GM23338 (cell line): Measurements from ENCODE around the gene NEDD1. TPM values are rescaled to one million over a fixed set of nuclear protein-coding genes. Genes with fewer than 3 reads are reported as not detected.

Experiments used
- ATAC-seq: fragments of 200-7000 bp; cut with Tn5 transposase; 3 replicates; pipeline ENCODE4 v1.9.1; 2020
- DNase-seq: peaks from one replicate; pipeline ENCODE4 v3.0.0-alpha.2; 2015; ENCODE audit warnings: low spot score
- H2AFZ ChIP-seq: fragments of 200-600 bp; sonication (generic); 2 replicates; pipeline ENCODE4 v1.8.0; 2016; ENCODE audit warnings: antibody characterized with exemption, mild to moderate bottlenecking, moderate library complexity
- H3F3A ChIP-seq: fragments of 200-600 bp; sonication (generic); replicated peaks from 2 replicates; pipeline ENCODE4 v1.8.0; 2017; ENCODE audit warnings: antibody characterized with exemption, mixed run types, low read depth
- H3K27ac ChIP-seq: fragments of 200-600 bp; sonication (generic); 2 replicates; pipeline ENCODE4 v1.6.1; 2016; ENCODE audit warnings: low read depth
- H3K27me3 ChIP-seq: fragments of 200-600 bp; sonication (generic); 2 replicates; pipeline ENCODE4 v1.8.0; 2016; ENCODE audit warnings: mild to moderate bottlenecking, mixed run types, moderate library complexity; ENCODE audit not compliant: insufficient read depth
- H3K36me3 ChIP-seq: fragments of 200-600 bp; sonication (generic); 2 replicates; pipeline ENCODE4 v1.8.0; 2016; ENCODE audit warnings: mild to moderate bottlenecking; ENCODE audit not compliant: insufficient read depth
- H3K4me1 ChIP-seq: fragments of 200-600 bp; sonication (generic); 2 replicates; pipeline ENCODE4 v1.8.0; 2016; ENCODE audit warnings: mild to moderate bottlenecking, moderate library complexity; ENCODE audit not compliant: insufficient read depth
- H3K4me2 ChIP-seq: fragments of 200-600 bp; sonication (generic); 2 replicates; pipeline ENCODE4 v1.7.1; 2017; ENCODE audit warnings: mixed run types
- H3K4me3 ChIP-seq: fragments of 200-600 bp; sonication (generic); 2 replicates; pipeline ENCODE4 v1.6.1; 2016; ENCODE audit warnings: mixed run types
- H3K79me2 ChIP-seq: fragments of 200-600 bp; sonication (generic); replicated peaks from 2 replicates; pipeline ENCODE4 v1.8.0; 2017; ENCODE audit warnings: mild to moderate bottlenecking; ENCODE audit not compliant: insufficient read depth
- H3K9me2 ChIP-seq: fragments of 200-600 bp; sonication (generic); 2 replicates; pipeline ENCODE4 v1.8.0; 2017; ENCODE audit not compliant: insufficient read depth
- H4K20me1 ChIP-seq: fragments of 200-600 bp; sonication (generic); replicated peaks from 2 replicates; pipeline ENCODE4 v1.8.0; 2017; ENCODE audit warnings: mild to moderate bottlenecking; ENCODE audit not compliant: insufficient read depth
- H3K27ac Mint-ChIP-seq: 2 replicates; pipeline ENCODE4 v1.8.0; 2020; ENCODE audit warnings: inconsistent platforms, mild to moderate bottlenecking, moderate library complexity, mixed read lengths
- H3K27me3 Mint-ChIP-seq: 3 replicates; pipeline ENCODE4 v1.8.0; 2022; ENCODE audit warnings: low read depth, mild to moderate bottlenecking, moderate library complexity, mixed read lengths, inconsistent platforms; ENCODE audit not compliant: insufficient read depth, poor library complexity
- H3K36me3 Mint-ChIP-seq: 3 replicates; pipeline ENCODE4 v1.8.0; 2021; ENCODE audit warnings: low read depth, mild to moderate bottlenecking, inconsistent platforms, moderate library complexity, mixed read lengths
- H3K4me1 Mint-ChIP-seq: 3 replicates; pipeline ENCODE4 v1.8.0; 2020; ENCODE audit warnings: mild to moderate bottlenecking, inconsistent platforms, mixed read lengths
- H3K4me3 Mint-ChIP-seq: 3 replicates; pipeline ENCODE4 v1.8.0; 2021; ENCODE audit warnings: moderate library complexity, mild to moderate bottlenecking, inconsistent platforms, mixed read lengths
- H3K9me3 Mint-ChIP-seq: 3 replicates; pipeline ENCODE4 v1.8.0; 2020; ENCODE audit warnings: moderate library complexity, mild to moderate bottlenecking, inconsistent platforms, mixed read lengths
- CREB1 ChIP-seq: fragments of 250-450 bp; sonication (Bioruptor Pico); IDR thresholded peaks from 2 replicates; pipeline ENCODE4 v1.5.0; 2020; ENCODE audit warnings: low read depth, mild to moderate bottlenecking, moderate library complexity
- ETS1 ChIP-seq: IDR thresholded peaks from 2 replicates; pipeline ENCODE4 v1.6.1; 2016; ENCODE audit warnings: antibody characterized with exemption
- EZH2 ChIP-seq: fragments of 200-600 bp; sonication (generic); IDR thresholded peaks from one replicate; pipeline ENCODE4 v1.8.0; 2017; ENCODE audit warnings: antibody characterized with exemption, mild to moderate bottlenecking, low read depth; ENCODE audit not compliant: unreplicated experiment
- EZH2phosphoT487 ChIP-seq: fragments of 200-600 bp; sonication (generic); IDR thresholded peaks from one replicate; pipeline ENCODE4 v1.8.1; 2018; ENCODE audit warnings: antibody characterized with exemption; ENCODE audit not compliant: unreplicated experiment
- JUNB ChIP-seq: IDR thresholded peaks from one replicate; pipeline ENCODE4 v1.6.1; 2016; ENCODE audit warnings: antibody characterized with exemption; ENCODE audit not compliant: unreplicated experiment
- NANOG ChIP-seq: IDR thresholded peaks from 2 replicates; pipeline ENCODE4 v1.6.1; 2016; ENCODE audit warnings: antibody characterized with exemption, borderline replicate concordance
- POLR2AphosphoS5 ChIP-seq: IDR thresholded peaks from 2 replicates; pipeline ENCODE4 v1.6.1; 2016; ENCODE audit warnings: antibody characterized with exemption, low read depth
- REST ChIP-seq: IDR thresholded peaks from one replicate; pipeline ENCODE4 v1.6.1; 2018; ENCODE audit warnings: antibody characterized with exemption; ENCODE audit not compliant: unreplicated experiment
- STAT1 ChIP-seq: IDR thresholded peaks from one replicate; pipeline ENCODE4 v1.6.1; 2016; ENCODE audit warnings: antibody characterized with exemption; ENCODE audit not compliant: unreplicated experiment
- ZNF114 ChIP-seq: fragments of 250-450 bp; sonication (Bioruptor Pico); IDR thresholded peaks from 2 replicates; pipeline ENCODE4 v1.5.0; 2020; ENCODE audit warnings: mild to moderate bottlenecking, moderate library complexity
- ZNF331 ChIP-seq: fragments of 250-450 bp; sonication (Bioruptor Pico); IDR thresholded peaks from 2 replicates; pipeline ENCODE4 v1.5.0; 2020; ENCODE audit warnings: low read depth, mild to moderate bottlenecking, moderate library complexity
- polyA plus RNA-seq: library from polyadenylated mRNA; unstranded; fragments of >200 nt; fragmentation: Nextera tagmentation; extraction: Ambion mirVana; gene quantifications from 2 replicates; pipeline ENCODE4 v1.2.1, GENCODE V29; 2016
- total RNA-seq: library from RNA; depleted of rRNA; stranded (reverse); fragments of >200 nt; shearing (Covaris generic); gene quantifications from 2 replicates; pipeline ENCODE4 v1.2.3, GENCODE V29; 2014
- TF ChIP-seq, protein P1 (sequence below), 2 experiments: fragments of 200-600 bp in 1 of 2; sonication (generic) in 1 of 2; conservative IDR thresholded peaks; 2 replicates each; pipeline versions ENCODE4 v1.5.1 to v1.6.1; 2016 to 2017; ENCODE audit warnings: antibody characterized with exemption in 2 of 2, low read depth in 2 of 2, mild to moderate bottlenecking in 2 of 2, moderate library complexity in 1 of 2
- TF ChIP-seq, protein P2 (sequence below): fragments of 250-450 bp; sonication (Bioruptor Pico); IDR thresholded peaks from 2 replicates; pipeline ENCODE4 v1.5.0; 2020; ENCODE audit warnings: mild to moderate bottlenecking, moderate library complexity

Gene NEDD1
- total and polyA plus RNA-seq, 2 experiments from 2014 or later, result 16.0 to 35.8 TPM

- no peaks in the 10 kb centered on the region for H3K79me2 ChIP-seq
- no peaks in the 10 kb centered on the region for H3F3A ChIP-seq
- no peak overlapping the region for H3K27ac ChIP-seq
- peaks cover 15% of the 10 kb centered on the region for H3K4me1 Mint-ChIP-seq
- H3K4me2 ChIP-seq, result no peak overlapping the region
- DNase-seq (no peak), ATAC-seq (no peak)
- H3K9me2 ChIP-seq, result peaks cover 4% of the 10 kb centered on the region; the same call in 1 of the 2 replicates
- peaks cover 4% of the 10 kb centered on the region for H3K4me1 ChIP-seq
- TF ChIP-seq ZNF331 (CRISPR knock-in tag) (no peak), ETS1 (no peak), EZH2 (no peak), POLR2AphosphoS5 (no peak), ZNF114 (CRISPR knock-in tag) (no peak), REST (no peak), JUNB (no peak), CREB1 (CRISPR knock-in tag) (no peak), EZH2phosphoT487 (no peak), STAT1 (no peak), NANOG (no peak)
- TF ChIP-seq, protein P1, sequence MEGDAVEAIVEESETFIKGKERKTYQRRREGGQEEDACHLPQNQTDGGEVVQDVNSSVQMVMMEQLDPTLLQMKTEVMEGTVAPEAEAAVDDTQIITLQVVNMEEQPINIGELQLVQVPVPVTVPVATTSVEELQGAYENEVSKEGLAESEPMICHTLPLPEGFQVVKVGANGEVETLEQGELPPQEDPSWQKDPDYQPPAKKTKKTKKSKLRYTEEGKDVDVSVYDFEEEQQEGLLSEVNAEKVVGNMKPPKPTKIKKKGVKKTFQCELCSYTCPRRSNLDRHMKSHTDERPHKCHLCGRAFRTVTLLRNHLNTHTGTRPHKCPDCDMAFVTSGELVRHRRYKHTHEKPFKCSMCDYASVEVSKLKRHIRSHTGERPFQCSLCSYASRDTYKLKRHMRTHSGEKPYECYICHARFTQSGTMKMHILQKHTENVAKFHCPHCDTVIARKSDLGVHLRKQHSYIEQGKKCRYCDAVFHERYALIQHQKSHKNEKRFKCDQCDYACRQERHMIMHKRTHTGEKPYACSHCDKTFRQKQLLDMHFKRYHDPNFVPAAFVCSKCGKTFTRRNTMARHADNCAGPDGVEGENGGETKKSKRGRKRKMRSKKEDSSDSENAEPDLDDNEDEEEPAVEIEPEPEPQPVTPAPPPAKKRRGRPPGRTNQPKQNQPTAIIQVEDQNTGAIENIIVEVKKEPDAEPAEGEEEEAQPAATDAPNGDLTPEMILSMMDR (conservative IDR thresholded peaks at IDR 0.05; ENCODE audit: low read depth in 2 of 2), result no peak
- TF ChIP-seq, protein P2, sequence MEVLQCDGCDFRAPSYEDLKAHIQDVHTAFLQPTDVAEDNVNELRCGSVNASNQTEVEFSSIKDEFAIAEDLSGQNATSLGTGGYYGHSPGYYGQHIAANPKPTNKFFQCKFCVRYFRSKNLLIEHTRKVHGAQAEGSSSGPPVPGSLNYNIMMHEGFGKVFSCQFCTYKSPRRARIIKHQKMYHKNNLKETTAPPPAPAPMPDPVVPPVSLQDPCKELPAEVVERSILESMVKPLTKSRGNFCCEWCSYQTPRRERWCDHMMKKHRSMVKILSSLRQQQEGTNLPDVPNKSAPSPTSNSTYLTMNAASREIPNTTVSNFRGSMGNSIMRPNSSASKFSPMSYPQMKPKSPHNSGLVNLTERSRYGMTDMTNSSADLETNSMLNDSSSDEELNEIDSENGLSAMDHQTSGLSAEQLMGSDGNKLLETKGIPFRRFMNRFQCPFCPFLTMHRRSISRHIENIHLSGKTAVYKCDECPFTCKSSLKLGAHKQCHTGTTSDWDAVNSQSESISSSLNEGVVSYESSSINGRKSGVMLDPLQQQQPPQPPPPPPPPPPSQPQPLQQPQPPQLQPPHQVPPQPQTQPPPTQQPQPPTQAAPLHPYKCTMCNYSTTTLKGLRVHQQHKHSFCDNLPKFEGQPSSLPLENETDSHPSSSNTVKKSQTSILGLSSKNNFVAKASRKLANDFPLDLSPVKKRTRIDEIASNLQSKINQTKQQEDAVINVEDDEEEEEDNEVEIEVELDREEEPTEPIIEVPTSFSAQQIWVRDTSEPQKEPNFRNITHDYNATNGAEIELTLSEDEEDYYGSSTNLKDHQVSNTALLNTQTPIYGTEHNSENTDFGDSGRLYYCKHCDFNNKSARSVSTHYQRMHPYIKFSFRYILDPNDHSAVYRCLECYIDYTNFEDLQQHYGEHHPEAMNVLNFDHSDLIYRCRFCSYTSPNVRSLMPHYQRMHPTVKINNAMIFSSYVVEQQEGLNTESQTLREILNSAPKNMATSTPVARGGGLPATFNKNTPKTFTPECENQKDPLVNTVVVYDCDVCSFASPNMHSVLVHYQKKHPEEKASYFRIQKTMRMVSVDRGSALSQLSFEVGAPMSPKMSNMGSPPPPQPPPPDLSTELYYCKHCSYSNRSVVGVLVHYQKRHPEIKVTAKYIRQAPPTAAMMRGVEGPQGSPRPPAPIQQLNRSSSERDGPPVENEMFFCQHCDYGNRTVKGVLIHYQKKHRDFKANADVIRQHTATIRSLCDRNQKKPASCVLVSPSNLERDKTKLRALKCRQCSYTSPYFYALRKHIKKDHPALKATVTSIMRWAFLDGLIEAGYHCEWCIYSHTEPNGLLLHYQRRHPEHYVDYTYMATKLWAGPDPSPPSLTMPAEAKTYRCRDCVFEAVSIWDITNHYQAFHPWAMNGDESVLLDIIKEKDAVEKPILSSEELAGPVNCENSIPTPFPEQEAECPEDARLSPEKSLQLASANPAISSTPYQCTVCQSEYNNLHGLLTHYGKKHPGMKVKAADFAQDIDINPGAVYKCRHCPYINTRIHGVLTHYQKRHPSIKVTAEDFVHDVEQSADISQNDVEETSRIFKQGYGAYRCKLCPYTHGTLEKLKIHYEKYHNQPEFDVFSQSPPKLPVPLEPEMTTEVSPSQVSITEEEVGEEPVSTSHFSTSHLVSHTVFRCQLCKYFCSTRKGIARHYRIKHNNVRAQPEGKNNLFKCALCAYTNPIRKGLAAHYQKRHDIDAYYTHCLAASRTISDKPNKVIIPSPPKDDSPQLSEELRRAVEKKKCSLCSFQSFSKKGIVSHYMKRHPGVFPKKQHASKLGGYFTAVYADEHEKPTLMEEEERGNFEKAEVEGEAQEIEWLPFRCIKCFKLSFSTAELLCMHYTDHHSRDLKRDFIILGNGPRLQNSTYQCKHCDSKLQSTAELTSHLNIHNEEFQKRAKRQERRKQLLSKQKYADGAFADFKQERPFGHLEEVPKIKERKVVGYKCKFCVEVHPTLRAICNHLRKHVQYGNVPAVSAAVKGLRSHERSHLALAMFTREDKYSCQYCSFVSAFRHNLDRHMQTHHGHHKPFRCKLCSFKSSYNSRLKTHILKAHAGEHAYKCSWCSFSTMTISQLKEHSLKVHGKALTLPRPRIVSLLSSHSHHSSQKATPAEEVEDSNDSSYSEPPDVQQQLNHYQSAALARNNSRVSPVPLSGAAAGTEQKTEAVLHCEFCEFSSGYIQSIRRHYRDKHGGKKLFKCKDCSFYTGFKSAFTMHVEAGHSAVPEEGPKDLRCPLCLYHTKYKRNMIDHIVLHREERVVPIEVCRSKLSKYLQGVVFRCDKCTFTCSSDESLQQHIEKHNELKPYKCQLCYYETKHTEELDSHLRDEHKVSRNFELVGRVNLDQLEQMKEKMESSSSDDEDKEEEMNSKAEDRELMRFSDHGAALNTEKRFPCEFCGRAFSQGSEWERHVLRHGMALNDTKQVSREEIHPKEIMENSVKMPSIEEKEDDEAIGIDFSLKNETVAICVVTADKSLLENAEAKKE (CRISPR knock-in tag), result no peak
- no peak overlapping the region for H3K4me3 ChIP-seq
- H3K27me3 Mint-ChIP-seq, result peaks cover 1% of the 10 kb centered on the region
- no peaks in the 10 kb centered on the region for H3K9me3 Mint-ChIP-seq
- no peaks in the 10 kb centered on the region for H4K20me1 ChIP-seq
- H3K4me3 Mint-ChIP-seq, result no peak overlapping the region
- peaks cover 3% of the 10 kb centered on the region; the same call in 1 of the 2 replicates for H3K27me3 ChIP-seq
- no peak overlapping the region for H2AFZ ChIP-seq
- H3K27ac Mint-ChIP-seq, result no peak overlapping the region
- no peaks in the 10 kb centered on the region for H3K36me3 Mint-ChIP-seq
- no peaks in the 10 kb centered on the region for H3K36me3 ChIP-seq
Measured at GRCh38 chr12:96980991-96981414, 73.9 kb downstream of the NEDD1 start.
